ENCODE results near the gene PNPLA6. TPM values are rescaled to one million over a fixed set of nuclear protein-coding genes. Genes with fewer than 3 reads are reported as not detected.

Gene PNPLA6
- total RNA-seq, 1 donor from 2014 or later, result 129 TPM

GRCh38 chr19:7602240-7602934 is 66.9 kb downstream of the PNPLA6 start:
- DNase-seq (ENCODE audit: extremely low spot score, unreplicated experiment), result no peak
- Mint-ChIP-seq H3K9me3 (ENCODE audit: unreplicated experiment) (no peaks in the 10 kb centered on the region), H3K27me3 (ENCODE audit: unreplicated experiment) (peaks cover 18% of the 10 kb centered on the region), H3K4me3 (ENCODE audit: unreplicated experiment) (no peak overlapping the region), H3K4me1 (ENCODE audit: unreplicated experiment) (no peaks in the 10 kb centered on the region), H3K27ac (ENCODE audit: unreplicated experiment) (no peak overlapping the region), H3K36me3 (ENCODE audit: unreplicated experiment) (no peaks in the 10 kb centered on the region)
- TF ChIP-seq CTCF (IDR thresholded peaks at IDR 0.05), result no peak

- DNase-seq (ENCODE audit: extremely low spot score, unreplicated experiment), result no peak
- Mint-ChIP-seq H3K9me3 (ENCODE audit: unreplicated experiment) (no peaks in the 10 kb centered on the region), H3K27ac (ENCODE audit: unreplicated experiment) (no peak overlapping the region), H3K4me3 (ENCODE audit: unreplicated experiment) (no peak overlapping the region), H3K36me3 (ENCODE audit: unreplicated experiment) (no peaks in the 10 kb centered on the region), H3K27me3 (ENCODE audit: unreplicated experiment) (peaks cover 12% of the 10 kb centered on the region), H3K4me1 (ENCODE audit: unreplicated experiment) (no peaks in the 10 kb centered on the region)
- no peak for TF ChIP-seq CTCF (IDR thresholded peaks at IDR 0.05)
Measured at GRCh38 chr19:7602935-7603497, 67.5 kb downstream of the PNPLA6 start.

DNA sequence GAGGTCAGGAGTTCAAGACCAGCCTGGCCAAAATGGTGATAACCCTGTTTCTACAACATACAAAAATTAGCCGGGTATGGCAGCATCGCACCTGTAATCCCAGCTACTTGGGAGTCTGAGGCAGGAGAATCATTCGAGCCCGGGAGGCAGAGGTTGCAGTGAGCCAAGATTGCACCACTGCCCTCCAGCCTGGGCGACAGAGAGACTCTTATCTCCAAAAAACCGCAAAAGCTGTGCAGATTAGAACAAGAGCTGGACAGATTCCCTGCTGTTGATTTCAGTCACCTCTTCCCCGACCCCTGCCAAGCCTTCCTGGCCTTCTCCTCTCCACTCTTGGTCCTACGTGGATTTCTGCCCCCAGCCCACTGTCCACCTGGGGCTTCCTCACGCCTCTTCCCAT is 68.4 kb downstream of the PNPLA6 start:
- no peaks in the 10 kb centered on the region for H3K4me1 Mint-ChIP-seq (ENCODE audit: unreplicated experiment)
- H3K36me3 Mint-ChIP-seq (ENCODE audit: unreplicated experiment), result no peaks in the 10 kb centered on the region
- no peak overlapping the region for H3K4me3 Mint-ChIP-seq (ENCODE audit: unreplicated experiment)
- H3K27me3 Mint-ChIP-seq (ENCODE audit: unreplicated experiment), result peaks cover 4% of the 10 kb centered on the region
- H3K9me3 Mint-ChIP-seq (ENCODE audit: unreplicated experiment), result no peaks in the 10 kb centered on the region
- no peak for TF ChIP-seq CTCF (IDR thresholded peaks at IDR 0.05)
- no peak overlapping the region for H3K27ac Mint-ChIP-seq (ENCODE audit: unreplicated experiment)
- no peak for DNase-seq (ENCODE audit: extremely low spot score, unreplicated experiment)

DNA sequence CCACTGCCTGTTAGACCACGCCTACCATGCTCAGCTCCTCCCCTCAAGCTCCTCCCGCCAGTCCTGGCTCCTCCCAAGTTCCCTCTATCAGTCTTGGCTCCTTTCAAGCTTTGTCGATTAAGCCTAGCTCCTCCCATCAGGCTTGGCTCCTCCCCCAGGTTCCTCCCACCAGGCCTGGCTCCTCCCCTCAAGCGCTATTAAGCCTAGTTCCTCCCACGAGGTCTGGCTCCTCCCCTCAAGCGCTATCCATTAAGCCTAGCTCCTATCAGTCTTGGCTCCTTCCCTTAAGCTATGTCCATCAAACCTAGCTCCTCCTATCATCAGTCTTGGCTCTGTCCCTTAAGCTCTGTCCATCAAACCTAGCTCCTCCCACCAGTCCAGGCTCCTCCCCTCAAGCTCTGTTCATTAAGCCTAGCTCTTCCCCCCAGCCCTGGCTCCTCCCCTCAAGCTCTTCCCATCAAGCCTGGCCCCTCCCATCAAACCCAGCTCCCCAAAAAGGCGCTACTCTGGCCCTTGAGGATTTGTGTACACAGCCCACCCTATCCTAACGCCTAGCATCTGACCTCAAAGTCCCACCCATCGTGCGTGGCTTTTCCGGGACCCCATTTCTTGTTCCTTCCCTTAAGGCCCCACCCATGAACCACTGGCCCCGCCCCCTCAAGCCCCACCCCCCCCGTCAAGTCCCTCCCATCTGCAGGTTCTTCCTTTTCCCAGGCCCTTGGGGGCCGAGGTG is 70.1 kb downstream of the PNPLA6 start:
- TF ChIP-seq CTCF (IDR thresholded peaks at IDR 0.05), result no peak
- H3K4me3 Mint-ChIP-seq (ENCODE audit: unreplicated experiment), result no peak overlapping the region

DNA sequence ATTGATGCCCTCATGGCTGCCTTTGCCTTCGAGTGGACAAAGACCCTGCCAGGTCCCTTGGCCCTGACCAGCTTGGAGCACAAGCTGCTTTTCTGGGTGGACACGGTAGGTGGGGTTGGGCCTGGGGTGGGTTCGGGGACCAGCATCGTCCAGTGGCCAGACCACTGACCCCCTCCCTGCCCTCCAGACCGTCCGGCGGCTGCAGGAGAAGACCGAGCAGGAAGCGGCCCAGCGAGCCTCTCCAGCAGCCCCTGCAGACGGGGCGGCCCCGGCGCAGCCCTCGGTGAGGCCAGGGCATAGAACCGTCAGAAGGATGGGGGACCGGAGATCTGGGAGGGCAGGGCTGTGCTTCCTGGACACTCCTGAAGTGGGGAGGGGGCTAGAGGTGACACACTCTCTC is 70.8 kb downstream of the PNPLA6 start:
- no peak overlapping the region for H3K27ac Mint-ChIP-seq (ENCODE audit: unreplicated experiment)
- H3K9me3 Mint-ChIP-seq (ENCODE audit: unreplicated experiment), result no peaks in the 10 kb centered on the region
- H3K4me3 Mint-ChIP-seq (ENCODE audit: unreplicated experiment), result no peak overlapping the region
- no peak for DNase-seq (ENCODE audit: extremely low spot score, unreplicated experiment)
- peaks cover 4% of the 10 kb centered on the region for H3K27me3 Mint-ChIP-seq (ENCODE audit: unreplicated experiment)
- no peaks in the 10 kb centered on the region for H3K4me1 Mint-ChIP-seq (ENCODE audit: unreplicated experiment)
- no peak for TF ChIP-seq CTCF (IDR thresholded peaks at IDR 0.05)
- H3K36me3 Mint-ChIP-seq (ENCODE audit: unreplicated experiment), result no peaks in the 10 kb centered on the region

More for the DNA sequence above, 70.1 kb downstream of the PNPLA6 start:
- peaks cover 4% of the 10 kb centered on the region for H3K27me3 Mint-ChIP-seq (ENCODE audit: unreplicated experiment)
- no peaks in the 10 kb centered on the region for H3K4me1 Mint-ChIP-seq (ENCODE audit: unreplicated experiment)
- H3K36me3 Mint-ChIP-seq (ENCODE audit: unreplicated experiment), result no peaks in the 10 kb centered on the region
- no peak for DNase-seq (ENCODE audit: extremely low spot score, unreplicated experiment)
- H3K27ac Mint-ChIP-seq (ENCODE audit: unreplicated experiment), result no peak overlapping the region
- H3K9me3 Mint-ChIP-seq (ENCODE audit: unreplicated experiment), result no peaks in the 10 kb centered on the region

All from osteocyte (in vitro differentiated cells).